WTC11 (cell line): ENCODE results near the gene FMNL3. TPM values are rescaled to one million over a fixed set of nuclear protein-coding genes. Genes with fewer than 3 reads are reported as not detected.
"Not testable (repeated sequence)": the region's sequence is repeated elsewhere in the genome, so short reads cannot be mapped to it uniquely, and the experiment has no call there.

Experiments used
- ATAC-seq: fragments of 200-7000 bp; cut with Tn5 transposase; 2 replicates; pipeline ENCODE4 v1.10.0; 2021; ENCODE audit warnings: mild to moderate bottlenecking, moderate library complexity
- CTCF ChIA-PET: fragments of 300-600 bp; sonication (Branson Sonifier 250); formaldehyde crosslinking; loops from one replicate; lab custom pipeline; 2021; ENCODE audit warnings: antibody characterized with exemption; lab: Charles Lee
- POLR2A ChIA-PET: fragments of 350-600 bp; sonication (Branson Sonifier 250); formaldehyde crosslinking; loops from one replicate; lab custom pipeline; 2021; ENCODE audit warnings: antibody characterized with exemption; lab: Charles Lee
- DNase-seq: peaks from one replicate; pipeline ENCODE4 v3.0.0; 2021; ENCODE audit warnings: low spot score
- H3K27ac Mint-ChIP-seq: 2 replicates; pipeline ENCODE4 v1.8.0; 2021; ENCODE audit warnings: mixed read lengths
- H3K27me3 Mint-ChIP-seq: 2 replicates; pipeline ENCODE4 v1.8.0; 2021; ENCODE audit warnings: low read depth, mild to moderate bottlenecking, moderate library complexity, mixed read lengths
- H3K36me3 Mint-ChIP-seq: 2 replicates; pipeline ENCODE4 v1.8.0; 2021; ENCODE audit warnings: mixed read lengths
- H3K4me1 Mint-ChIP-seq: 2 replicates; pipeline ENCODE4 v1.8.0; 2022; ENCODE audit warnings: mixed read lengths
- H3K4me3 Mint-ChIP-seq: 2 replicates; pipeline ENCODE4 v1.8.0; 2021; ENCODE audit warnings: mild to moderate bottlenecking, moderate library complexity, mixed read lengths
- H3K9me3 Mint-ChIP-seq: 2 replicates; pipeline ENCODE4 v1.8.0; 2021; ENCODE audit warnings: mixed read lengths
- CTCF ChIP-seq: fragments of 200-600 bp; IDR thresholded peaks from 2 replicates; pipeline ENCODE4 v1.8.0; 2022; ENCODE audit warnings: antibody characterized with exemption
- E2F4 ChIP-seq: sonication (generic); formaldehyde crosslinking; IDR thresholded peaks from 2 replicates; pipeline ENCODE4 v1.8.1; 2022; ENCODE audit warnings: low read depth, mild to moderate bottlenecking, moderate library complexity, missing genetic modification reagents, borderline replicate concordance
- ESRRA ChIP-seq: sonication (generic); formaldehyde crosslinking; IDR thresholded peaks from 2 replicates; pipeline ENCODE4 v1.8.1; 2022; ENCODE audit warnings: mild to moderate bottlenecking, missing genetic modification reagents, borderline replicate concordance
- FOXP1 ChIP-seq: sonication (generic); formaldehyde crosslinking; IDR thresholded peaks from 2 replicates; pipeline ENCODE4 v1.8.0; 2022; ENCODE audit warnings: missing genetic modification reagents, mild to moderate bottlenecking, moderate library complexity, borderline replicate concordance
- HMGXB4 ChIP-seq: sonication (generic); formaldehyde crosslinking; IDR thresholded peaks from 2 replicates; pipeline ENCODE4 v1.8.1; 2023; ENCODE audit warnings: mild to moderate bottlenecking, moderate library complexity, missing genetic modification reagents
- MXD4 ChIP-seq: fragments of 250-450 bp; sonication (Bioruptor Pico); IDR thresholded peaks from 2 replicates; pipeline ENCODE4 v1.8.0; 2021; ENCODE audit warnings: mild to moderate bottlenecking, moderate library complexity, borderline replicate concordance
- RORB ChIP-seq: fragments of 250-450 bp; sonication (Bioruptor Pico); IDR thresholded peaks from 2 replicates; pipeline ENCODE4 v1.9.0; 2021; ENCODE audit warnings: mild to moderate bottlenecking
- SMAD4 ChIP-seq: sonication (generic); formaldehyde crosslinking; IDR thresholded peaks from 2 replicates; pipeline ENCODE4 v1.8.0; 2022; ENCODE audit warnings: mild to moderate bottlenecking, missing genetic modification reagents
- SOX15 ChIP-seq: fragments of 250-450 bp; sonication (Bioruptor Pico); IDR thresholded peaks from 2 replicates; pipeline ENCODE4 v1.9.0; 2021; ENCODE audit warnings: mild to moderate bottlenecking
- TEAD4 ChIP-seq: sonication (generic); formaldehyde crosslinking; IDR thresholded peaks from 2 replicates; pipeline ENCODE4 v1.8.0; 2022; ENCODE audit warnings: mild to moderate bottlenecking, missing genetic modification reagents
- USF2 ChIP-seq: sonication (generic); formaldehyde crosslinking; IDR thresholded peaks from 2 replicates; pipeline ENCODE4 v1.8.1; 2023; ENCODE audit warnings: mild to moderate bottlenecking, missing genetic modification reagents, moderate library complexity
- ZBTB21 ChIP-seq: sonication (generic); formaldehyde crosslinking; IDR thresholded peaks from 2 replicates; pipeline ENCODE4 v1.8.1; 2023; ENCODE audit warnings: mild to moderate bottlenecking, missing genetic modification reagents, borderline replicate concordance
- ZBTB43 ChIP-seq: sonication (generic); formaldehyde crosslinking; IDR thresholded peaks from 2 replicates; pipeline ENCODE4 v1.8.1; 2023; ENCODE audit warnings: mild to moderate bottlenecking, missing genetic modification reagents
- ZNF281 ChIP-seq: sonication (generic); formaldehyde crosslinking; IDR thresholded peaks from 2 replicates; pipeline ENCODE4 v1.8.0; 2023; ENCODE audit warnings: mild to moderate bottlenecking, missing genetic modification reagents
- ZNF317 ChIP-seq: sonication (generic); formaldehyde crosslinking; IDR thresholded peaks from 2 replicates; pipeline ENCODE4 v1.8.1; 2023; ENCODE audit warnings: low read depth, mild to moderate bottlenecking, moderate library complexity, missing genetic modification reagents, borderline replicate concordance
- ZNF396 ChIP-seq: fragments of 250-450 bp; sonication (Bioruptor Pico); IDR thresholded peaks from 2 replicates; pipeline ENCODE4 v1.8.0; 2021; ENCODE audit warnings: mild to moderate bottlenecking, moderate library complexity, borderline replicate concordance
- ZNF423 ChIP-seq: fragments of 250-450 bp; sonication (Bioruptor Pico); IDR thresholded peaks from 2 replicates; pipeline ENCODE4 v2.1.2; 2022; ENCODE audit warnings: mild to moderate bottlenecking, moderate library complexity
- ZNF532 ChIP-seq: fragments of 250-450 bp; sonication (Bioruptor Pico); IDR thresholded peaks from 2 replicates; pipeline ENCODE4 v1.9.0; 2021; ENCODE audit warnings: mild to moderate bottlenecking, borderline replicate concordance
- total RNA-seq: library from RNA; stranded (reverse); gene quantifications from 3 replicates; pipeline ENCODE4 v1.2.3, GENCODE V29; 2021

Gene FMNL3
- total RNA-seq, 1 experiment from 2014 or later = 19.3 TPM

- Mint-ChIP-seq H3K4me3 (no peak overlapping the region), H3K4me1 (0 out of 2 replicates have a peak, but pooled peaks cover 2% of the 10 kb centered on the region), H3K27me3 (peaks cover 15% of the 10 kb centered on the region), H3K36me3 (no peaks in the 10 kb centered on the region), H3K9me3 (peaks cover 2% of the 10 kb centered on the region; the same call in 1 of the 2 replicates), H3K27ac (no peak overlapping the region)
- CTCF ChIA-PET = interaction anchor here (0.7 to 2.3 kb wide), 6 partner anchors 14 to 54 kb away, joined by 3 to 11 read pairs (median 4); partner anchors contain the start of gene PRPF40B
- DNase-seq (no peak), ATAC-seq (peak; percentile 47)
- TF ChIP-seq RORB (CRISPR knock-in tag) = no peak
- TF ChIP-seq CTCF = no peak
- no peak for TF ChIP-seq TEAD4 (CRISPR knock-in tag)
- TF ChIP-seq ZNF396 (CRISPR knock-in tag) = no peak
- TF ChIP-seq ZNF281 (CRISPR knock-in tag) = no peak
- TF ChIP-seq ZNF532 (CRISPR knock-in tag) = no peak
- TF ChIP-seq SOX15 (CRISPR knock-in tag) = no peak
- TF ChIP-seq USF2 (CRISPR knock-in tag) = no peak
- TF ChIP-seq HMGXB4 (CRISPR knock-in tag) = no peak
- no peak for TF ChIP-seq ZBTB43
- TF ChIP-seq FOXP1 (CRISPR knock-in tag) = no peak
- no peak for TF ChIP-seq SMAD4 (CRISPR knock-in tag)
- no peak for TF ChIP-seq ZNF317 (CRISPR knock-in tag)
- TF ChIP-seq E2F4 (CRISPR knock-in tag) = no peak
- TF ChIP-seq ESRRA (CRISPR knock-in tag) = no peak
- TF ChIP-seq ZBTB21 = no peak
- TF ChIP-seq ZNF423 (CRISPR knock-in tag) = no peak
- TF ChIP-seq MXD4 (CRISPR knock-in tag) = no peak
- POLR2A ChIA-PET = no interaction called here
These were observed 97.9 kb downstream of the FMNL3 start for GRCh38 chr12:49609059-49609874.

- CTCF ChIA-PET = interaction anchor here (0.6 to 6.9 kb wide), 6 partner anchors 18 to 627 kb away, joined by 3 to 44 read pairs (median 4); partner anchors contain the start of gene PRPF40B
- H3K4me3 Mint-ChIP-seq, H3K4me1 Mint-ChIP-seq, DNase-seq, H3K36me3 Mint-ChIP-seq, POLR2A ChIA-PET, H3K27ac Mint-ChIP-seq, H3K9me3 Mint-ChIP-seq, ATAC-seq: not testable (repeated sequence)
- H3K27me3 Mint-ChIP-seq = peaks cover 19% of the 10 kb centered on the region
These were observed 101.7 kb downstream of the FMNL3 start, which contains the start of gene FAM186B for GRCh38 chr12:49605539-49605938. FAM186B (minus strand) TSS chr12:49605639; CDS start chr12:49605477, 162 bp downstream.
